SK-N-SH (cell line): ENCODE results near the gene MAD2L2. TPM values are rescaled to one million over a fixed set of nuclear protein-coding genes. Genes with fewer than 3 reads are reported as not detected.

ENCODE experiments used
- CTCF ChIA-PET: fragments of 300-600, 350-600 bp; formaldehyde crosslinking; extraction: SDS; loops from one replicate; lab custom pipeline; 2021; lab: Yijun Ruan, JAX
- POLR2A ChIA-PET: fragments of 350-600 bp; sonication (Branson Sonifier 250); formaldehyde crosslinking; extraction: SDS; loops from one replicate; lab custom pipeline; 2020; ENCODE audit warnings: antibody characterized with exemption, inconsistent platforms; lab: Yijun Ruan, JAX
- DNase-seq: peaks from one replicate; pipeline ENCODE4 v3.0.0; 2012
- H2AFZ ChIP-seq: fragments of 200-600 bp; sonication (generic); 2 replicates; pipeline ENCODE4 v1.8.1; 2016; ENCODE audit warnings: antibody characterized with exemption, mild to moderate bottlenecking, low read depth
- H3F3A ChIP-seq: fragments of 200-600 bp; sonication (generic); replicated peaks from 2 replicates; pipeline ENCODE3; 2016; ENCODE audit warnings: antibody characterized with exemption, mild to moderate bottlenecking; ENCODE audit not compliant: insufficient read depth
- H3K27ac ChIP-seq, 2 experiments: fragments of 200-500 bp in 1 of 2; fragments of 200-600 bp in 1 of 2; sonication (Bioruptor generic) in 1 of 2; sonication (generic), shearing (Covaris generic) in 1 of 2; 2 replicates each; pipeline versions ENCODE4 v1.5.1 to v1.6.1; 2014 to 2016; ENCODE audit warnings: low read depth in 2 of 2, inconsistent platforms in 1 of 2, low read length in 1 of 2, mild to moderate bottlenecking in 1 of 2, mixed read lengths in 1 of 2
- H3K27me3 ChIP-seq: fragments of 200-600 bp; sonication (generic), shearing (Covaris generic); 2 replicates; pipeline ENCODE4 v1.6.1; 2016; ENCODE audit warnings: mixed run types; ENCODE audit not compliant: insufficient read depth
- H3K36me3 ChIP-seq, 2 experiments: fragments of 200-500 bp in 1 of 2; fragments of 200-600 bp in 1 of 2; sonication (Bioruptor generic) in 1 of 2; sonication (generic) in 1 of 2; replicated peaks in 1 of 2; 2 replicates each; pipeline versions ENCODE3 to v1.5.1; 2014 to 2016; ENCODE audit warnings: low read length in 1 of 2, mild to moderate bottlenecking in 1 of 2; ENCODE audit not compliant: insufficient read depth in 2 of 2, control insufficient read depth in 1 of 2
- H3K4me1 ChIP-seq, 2 experiments: fragments of 200-500 bp in 1 of 2; fragments of 200-600 bp in 1 of 2; sonication (Bioruptor generic) in 1 of 2; sonication (generic), shearing (Covaris generic) in 1 of 2; 2 replicates each; pipeline versions ENCODE4 v1.5.1 to v1.6.1; 2014 to 2016; ENCODE audit warnings: low read depth in 1 of 2, low read length in 1 of 2, mixed run types in 1 of 2; ENCODE audit not compliant: insufficient read depth in 2 of 2, control insufficient read depth in 1 of 2
- H3K4me2 ChIP-seq: fragments of 200-600 bp; sonication (generic), shearing (Covaris generic); 2 replicates; pipeline ENCODE4 v1.6.1; 2017; ENCODE audit warnings: mixed run types
- H3K4me3 ChIP-seq, 2 experiments: fragments of 200-500 bp in 1 of 2; fragments of 200-600 bp in 1 of 2; sonication (Bioruptor generic) in 1 of 2; sonication (generic), shearing (Covaris generic) in 1 of 2; 2 replicates each; pipeline versions ENCODE4 v1.5.1 to v1.8.1; 2014 to 2016; ENCODE audit warnings: low read depth in 2 of 2, inconsistent platforms in 1 of 2, low read length in 1 of 2, mild to moderate bottlenecking in 1 of 2, mixed read lengths in 1 of 2, moderate library complexity in 1 of 2
- H3K79me2 ChIP-seq: fragments of 200-600 bp; sonication (generic); 2 replicates; pipeline ENCODE4 v1.8.1; 2017; ENCODE audit warnings: mild to moderate bottlenecking; ENCODE audit not compliant: insufficient read depth
- H3K9ac ChIP-seq: fragments of 200-600 bp; sonication (generic); 2 replicates; pipeline ENCODE4 v1.6.1; 2017; ENCODE audit warnings: mixed run types
- H3K9me2 ChIP-seq: fragments of 200-600 bp; sonication (generic); 2 replicates; pipeline ENCODE4 v1.6.1; 2017; ENCODE audit warnings: mixed run types
- H3K9me3 ChIP-seq: fragments of 200-600 bp; sonication (generic); 2 replicates; pipeline ENCODE4 v1.6.1; 2017; ENCODE audit warnings: mixed run types, mild to moderate bottlenecking, moderate library complexity
- H4K20me1 ChIP-seq: fragments of 200-600 bp; sonication (generic); 2 replicates; pipeline ENCODE4 v1.6.1; 2017; ENCODE audit warnings: mild to moderate bottlenecking, mixed run types; ENCODE audit not compliant: insufficient read depth
- ELF1 ChIP-seq: IDR thresholded peaks from 2 replicates; pipeline ENCODE4 v1.4.0; 2012
- FOSL2 ChIP-seq: IDR thresholded peaks from 2 replicates; pipeline ENCODE4 v1.4.0; 2012; ENCODE audit warnings: low read depth, mild to moderate bottlenecking, moderate library complexity, borderline replicate concordance
- GABPA ChIP-seq: IDR thresholded peaks from 2 replicates; pipeline ENCODE4 v1.4.0; 2012; ENCODE audit warnings: low read depth, mild to moderate bottlenecking
- MXI1 ChIP-seq: IDR thresholded peaks from 2 replicates; pipeline ENCODE4 v1.6.1; 2012; ENCODE audit warnings: mild to moderate bottlenecking, low read depth, low read length, improper control_type of control experiment
- NFIC ChIP-seq: IDR thresholded peaks from 2 replicates; pipeline ENCODE4 v1.4.0; 2012; ENCODE audit warnings: borderline replicate concordance
- NRF1 ChIP-seq: IDR thresholded peaks from 2 replicates; pipeline ENCODE4 v1.6.1; 2012; ENCODE audit warnings: low read depth, mild to moderate bottlenecking, low read length
- PBX3 ChIP-seq: IDR thresholded peaks from 2 replicates; pipeline ENCODE4; 2012
- POLR2AphosphoS5 ChIP-seq: IDR thresholded peaks from 2 replicates; pipeline ENCODE4 v1.6.1; 2012; ENCODE audit warnings: low read depth, low read length
- RAD21 ChIP-seq: IDR thresholded peaks from 2 replicates; pipeline ENCODE4 v1.6.1; 2012; ENCODE audit warnings: mild to moderate bottlenecking, low read length
- RCOR1 ChIP-seq: fragments of 150-350 bp; IDR thresholded peaks from 2 replicates; pipeline ENCODE4 v1.6.1; 2017; ENCODE audit warnings: antibody characterized with exemption, low read length
- RFX5 ChIP-seq: IDR thresholded peaks from 2 replicates; pipeline ENCODE4 v1.6.1; 2012; ENCODE audit warnings: mild to moderate bottlenecking, improper control_type of control experiment, low read length
- SIN3A ChIP-seq: IDR thresholded peaks from 2 replicates; pipeline ENCODE4 v1.6.1; 2012; ENCODE audit warnings: low read depth, mild to moderate bottlenecking, low read length, moderate library complexity, borderline replicate concordance
- TCF12 ChIP-seq: IDR thresholded peaks from 2 replicates; pipeline ENCODE4 v1.4.0; 2012
- YY1 ChIP-seq: IDR thresholded peaks from 2 replicates; pipeline ENCODE4 v1.4.0; 2012; ENCODE audit warnings: low read depth, mild to moderate bottlenecking
- WGBS: methylation state at CpG from one replicate; pipeline ENCODE4 v1.1.6; 2017; ENCODE audit warnings: low lambda C conversion rate; 5-methylcytosine and 5-hydroxymethylcytosine counted together
- polyA plus RNA-seq, 3 experiments: library from polyadenylated mRNA; depleted of rRNA; stranded (reverse); fragments of >200 nt; gene quantifications; 2 replicates each; pipeline ENCODE4 v1.2.3, GENCODE V29; 2012
- TF ChIP-seq, protein P1 (sequence below): IDR thresholded peaks from 2 replicates; pipeline ENCODE4 v1.4.0; 2012; ENCODE audit warnings: low read depth, borderline replicate concordance
- TF ChIP-seq, protein P2 (sequence below): IDR thresholded peaks from 2 replicates; pipeline ENCODE4 v1.4.0; 2012; ENCODE audit warnings: low read depth

MAD2L2 gene
- polyA plus RNA-seq, 1 of the 3 experiments (the other 2 are of a cell fraction): 94.0 TPM

DNA sequence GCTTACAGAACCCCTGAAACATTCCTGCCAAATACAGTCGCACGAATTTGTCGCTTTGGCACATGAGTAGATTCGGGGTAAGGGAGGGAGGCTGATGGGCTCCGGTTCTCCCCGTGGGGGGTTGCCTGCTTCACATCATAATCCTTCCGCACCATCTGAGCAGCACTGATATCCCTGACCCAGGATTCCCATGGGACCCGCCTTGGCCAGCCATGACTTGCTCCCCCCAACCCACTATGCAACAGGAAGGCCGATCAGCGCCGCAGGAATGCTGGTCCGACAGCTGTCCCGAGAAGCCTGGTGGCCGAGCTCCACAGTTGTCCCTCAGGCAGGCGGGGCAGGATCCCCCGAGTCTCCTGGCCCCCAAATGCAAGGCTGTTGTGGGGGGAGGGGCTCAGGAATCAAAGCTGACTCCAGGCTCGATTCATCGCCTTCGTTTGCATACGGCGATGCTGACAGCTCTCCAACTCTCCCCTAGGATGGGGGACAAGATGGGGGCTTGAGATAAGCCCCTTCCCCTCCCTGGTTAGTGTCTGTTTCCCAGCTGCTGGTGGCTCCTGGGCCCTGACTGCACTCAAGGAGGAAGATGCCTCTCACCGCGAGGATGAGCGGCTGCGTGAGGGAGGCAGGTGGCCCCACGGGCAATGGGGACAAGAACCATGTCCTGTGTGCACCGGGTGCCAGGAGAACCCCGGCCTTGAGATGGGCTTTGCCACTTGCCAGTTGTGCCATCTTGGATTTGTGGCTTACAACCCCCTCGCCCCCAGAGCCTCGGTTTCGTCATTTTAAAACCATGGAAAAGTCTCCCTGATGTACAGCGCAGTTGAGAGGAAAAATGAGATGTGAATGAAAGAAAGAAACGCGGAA is 19.9 kb upstream of the MAD2L2 start (continued):
- TF ChIP-seq, protein P1, sequence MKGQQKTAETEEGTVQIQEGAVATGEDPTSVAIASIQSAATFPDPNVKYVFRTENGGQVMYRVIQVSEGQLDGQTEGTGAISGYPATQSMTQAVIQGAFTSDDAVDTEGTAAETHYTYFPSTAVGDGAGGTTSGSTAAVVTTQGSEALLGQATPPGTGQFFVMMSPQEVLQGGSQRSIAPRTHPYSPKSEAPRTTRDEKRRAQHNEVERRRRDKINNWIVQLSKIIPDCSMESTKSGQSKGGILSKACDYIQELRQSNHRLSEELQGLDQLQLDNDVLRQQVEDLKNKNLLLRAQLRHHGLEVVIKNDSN: no peak
- TF ChIP-seq POLR2AphosphoS5 (no peak), RAD21 (no peak), RCOR1 (no peak), FOSL2 (no peak), RFX5 (no peak), PBX3 (no peak), TCF12 (no peak)

DNA sequence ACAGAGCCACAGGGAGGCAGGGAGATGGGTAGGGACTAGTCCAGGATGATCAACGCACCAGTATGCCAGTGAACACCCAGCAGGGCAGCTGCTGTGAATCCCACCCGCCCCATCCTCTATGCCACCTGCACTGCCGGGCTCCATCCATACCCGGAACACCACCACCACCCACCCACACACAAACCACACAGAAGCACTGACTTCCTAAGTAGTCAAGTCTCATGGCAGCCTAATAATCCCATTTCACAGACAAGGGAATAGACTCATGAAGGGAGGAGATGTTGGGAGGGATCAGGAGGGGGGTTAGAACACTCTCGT is 16.9 kb upstream of the MAD2L2 start:
- Histone ChIP-seq H3F3A (peaks cover 9% of the 10 kb centered on the region), H3K9ac (no peak overlapping the region), H3K9me3 (no peaks in the 10 kb centered on the region), H3K36me3 (no peaks in the 10 kb centered on the region), H2AFZ (no peak overlapping the region), H3K4me1 (peaks cover 8 to 9% of the 10 kb centered on the region in 2 experiments; a peak in 2 of 4 replicates), H3K27ac (no peak overlapping the region), H3K79me2 (no peaks in the 10 kb centered on the region), H3K9me2 (no peaks in the 10 kb centered on the region), H3K4me2 (no peak overlapping the region), H4K20me1 (0 out of 2 replicates have a peak, but pooled peaks cover 5% of the 10 kb centered on the region)
- 82% methylated on average over 2 of the region's 5 CpGs for WGBS
- no peak for DNase-seq
- CTCF ChIA-PET: interaction anchor here (1.1 to 2.0 kb wide), 6 partner anchors 9 to 47 kb away, joined by 3 to 10 read pairs (median 4); no protein-coding TSS in a partner anchor
- POLR2A ChIA-PET: no interaction called here
- TF ChIP-seq PBX3 (no peak), NRF1 (no peak), NFIC (no peak), ELF1 (no peak), RAD21 (no peak), MXI1 (no peak), GABPA (no peak), RCOR1 (no peak), TCF12 (no peak), SIN3A (no peak), POLR2AphosphoS5 (no peak), YY1 (no peak)
- TF ChIP-seq, protein P1: no peak
- TF ChIP-seq, protein P2, sequence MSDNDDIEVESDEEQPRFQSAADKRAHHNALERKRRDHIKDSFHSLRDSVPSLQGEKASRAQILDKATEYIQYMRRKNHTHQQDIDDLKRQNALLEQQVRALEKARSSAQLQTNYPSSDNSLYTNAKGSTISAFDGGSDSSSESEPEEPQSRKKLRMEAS: no peak
- TF ChIP-seq, all 33 proteins: peak for 0
- H3K27me3 ChIP-seq: no peaks in the 10 kb centered on the region; the same call in 1 of the 2 replicates
- H3K4me3 ChIP-seq: no peak overlapping the region
